ENCODE measurements around the gene CHIT1. TPM values are rescaled to one million over a fixed set of nuclear protein-coding genes. Genes with fewer than 3 reads are reported as not detected.

CHIT1 gene
- total and polyA plus RNA-seq, 9 of the 15 experiments (the other 6 are each of a cell fraction or from before 2014, with no cell fraction given) = not detected

DNA sequence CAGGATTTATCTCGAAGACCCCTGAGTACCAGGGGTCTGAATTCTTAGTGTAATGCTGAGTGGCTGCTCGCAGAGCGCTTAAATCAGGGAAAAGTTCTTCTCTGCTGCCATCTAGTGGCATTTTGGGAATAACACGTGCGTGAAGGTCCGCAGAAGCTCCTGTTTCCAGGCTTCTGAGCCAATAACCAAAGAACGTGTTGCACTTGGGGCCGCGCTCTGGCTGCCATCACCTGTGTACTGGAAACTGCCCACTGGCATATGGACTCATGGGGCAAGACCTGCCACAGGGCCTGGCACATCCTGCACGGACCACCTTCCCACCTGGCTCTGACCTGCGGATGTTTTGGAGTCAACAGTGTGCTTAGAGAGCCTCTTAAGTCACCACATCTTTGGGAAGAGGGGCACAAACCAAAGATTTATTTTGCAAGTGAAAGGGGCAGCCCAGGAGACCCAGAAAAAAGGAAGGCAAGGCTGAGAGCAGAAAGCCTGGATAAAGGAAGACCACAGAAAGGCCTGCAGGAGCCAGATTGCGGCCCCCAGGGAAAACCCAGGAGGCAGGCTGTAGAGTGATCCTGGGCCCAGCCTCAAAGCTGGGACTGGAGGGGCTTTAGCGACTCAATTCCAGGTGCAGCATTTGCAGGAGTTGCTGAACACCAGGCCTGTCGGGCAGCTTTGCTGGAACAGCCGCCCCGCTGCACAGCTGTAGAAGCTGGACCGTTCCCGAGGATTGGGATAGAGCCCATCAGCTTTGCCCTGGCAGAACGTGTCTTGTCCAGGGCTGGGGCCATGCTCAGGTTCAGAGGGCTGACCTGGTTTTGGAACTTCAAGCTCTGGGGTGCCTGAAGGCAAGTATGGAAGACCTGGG is 13.0 kb downstream of the CHIT1 start (continued):
- TF ChIP-seq, protein P1, sequence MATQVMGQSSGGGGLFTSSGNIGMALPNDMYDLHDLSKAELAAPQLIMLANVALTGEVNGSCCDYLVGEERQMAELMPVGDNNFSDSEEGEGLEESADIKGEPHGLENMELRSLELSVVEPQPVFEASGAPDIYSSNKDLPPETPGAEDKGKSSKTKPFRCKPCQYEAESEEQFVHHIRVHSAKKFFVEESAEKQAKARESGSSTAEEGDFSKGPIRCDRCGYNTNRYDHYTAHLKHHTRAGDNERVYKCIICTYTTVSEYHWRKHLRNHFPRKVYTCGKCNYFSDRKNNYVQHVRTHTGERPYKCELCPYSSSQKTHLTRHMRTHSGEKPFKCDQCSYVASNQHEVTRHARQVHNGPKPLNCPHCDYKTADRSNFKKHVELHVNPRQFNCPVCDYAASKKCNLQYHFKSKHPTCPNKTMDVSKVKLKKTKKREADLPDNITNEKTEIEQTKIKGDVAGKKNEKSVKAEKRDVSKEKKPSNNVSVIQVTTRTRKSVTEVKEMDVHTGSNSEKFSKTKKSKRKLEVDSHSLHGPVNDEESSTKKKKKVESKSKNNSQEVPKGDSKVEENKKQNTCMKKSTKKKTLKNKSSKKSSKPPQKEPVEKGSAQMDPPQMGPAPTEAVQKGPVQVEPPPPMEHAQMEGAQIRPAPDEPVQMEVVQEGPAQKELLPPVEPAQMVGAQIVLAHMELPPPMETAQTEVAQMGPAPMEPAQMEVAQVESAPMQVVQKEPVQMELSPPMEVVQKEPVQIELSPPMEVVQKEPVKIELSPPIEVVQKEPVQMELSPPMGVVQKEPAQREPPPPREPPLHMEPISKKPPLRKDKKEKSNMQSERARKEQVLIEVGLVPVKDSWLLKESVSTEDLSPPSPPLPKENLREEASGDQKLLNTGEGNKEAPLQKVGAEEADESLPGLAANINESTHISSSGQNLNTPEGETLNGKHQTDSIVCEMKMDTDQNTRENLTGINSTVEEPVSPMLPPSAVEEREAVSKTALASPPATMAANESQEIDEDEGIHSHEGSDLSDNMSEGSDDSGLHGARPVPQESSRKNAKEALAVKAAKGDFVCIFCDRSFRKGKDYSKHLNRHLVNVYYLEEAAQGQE (IDR thresholded peaks at IDR 0.05; ENCODE audit: borderline replicate concordance) = peak; percentile 81
- TF ChIP-seq, protein P1 (CRISPR knock-in tag; IDR thresholded peaks at IDR 0.05; ENCODE audit: low read depth) = no peak
- TF ChIP-seq RAD21 (CRISPR knock-in tag; conservative IDR thresholded peaks at IDR 0.05 in 1 of 2, IDR thresholded peaks at IDR 0.05 in 1 of 2) (peak; percentile 88 to 93), ZBTB7A (IDR thresholded peaks at IDR 0.05; ENCODE audit: borderline replicate concordance, control insufficient read depth, low read depth, low read length) (peak; percentile 35; the same call in 1 of the 2 replicates), HDAC3 (IDR thresholded peaks at IDR 0.05; ENCODE audit: borderline replicate concordance, partially characterized antibody) (no peak)
- TF ChIP-seq, protein P2, sequence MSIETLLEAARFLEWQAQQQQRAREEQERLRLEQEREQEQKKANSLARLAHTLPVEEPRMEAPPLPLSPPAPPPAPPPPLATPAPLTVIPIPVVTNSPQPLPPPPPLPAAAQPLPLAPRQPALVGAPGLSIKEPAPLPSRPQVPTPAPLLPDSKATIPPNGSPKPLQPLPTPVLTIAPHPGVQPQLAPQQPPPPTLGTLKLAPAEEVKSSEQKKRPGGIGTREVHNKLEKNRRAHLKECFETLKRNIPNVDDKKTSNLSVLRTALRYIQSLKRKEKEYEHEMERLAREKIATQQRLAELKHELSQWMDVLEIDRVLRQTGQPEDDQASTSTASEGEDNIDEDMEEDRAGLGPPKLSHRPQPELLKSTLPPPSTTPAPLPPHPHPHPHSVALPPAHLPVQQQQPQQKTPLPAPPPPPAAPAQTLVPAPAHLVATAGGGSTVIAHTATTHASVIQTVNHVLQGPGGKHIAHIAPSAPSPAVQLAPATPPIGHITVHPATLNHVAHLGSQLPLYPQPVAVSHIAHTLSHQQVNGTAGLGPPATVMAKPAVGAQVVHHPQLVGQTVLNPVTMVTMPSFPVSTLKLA (conservative IDR thresholded peaks at IDR 0.05) = peak in 1 of 2 experiments; percentile 62; a peak in 2 of 4 replicates
- TF ChIP-seq, protein P3, sequence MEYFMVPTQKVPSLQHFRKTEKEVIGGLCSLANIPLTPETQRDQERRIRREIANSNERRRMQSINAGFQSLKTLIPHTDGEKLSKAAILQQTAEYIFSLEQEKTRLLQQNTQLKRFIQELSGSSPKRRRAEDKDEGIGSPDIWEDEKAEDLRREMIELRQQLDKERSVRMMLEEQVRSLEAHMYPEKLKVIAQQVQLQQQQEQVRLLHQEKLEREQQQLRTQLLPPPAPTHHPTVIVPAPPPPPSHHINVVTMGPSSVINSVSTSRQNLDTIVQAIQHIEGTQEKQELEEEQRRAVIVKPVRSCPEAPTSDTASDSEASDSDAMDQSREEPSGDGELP (CRISPR knock-in tag; IDR thresholded peaks at IDR 0.05; ENCODE audit: borderline replicate concordance) = 0 out of 2 replicates have a peak, but pooled peaks have one; percentile 27
